ENCODE data around the gene KDM2A. TPM values are rescaled to one million over a fixed set of nuclear protein-coding genes. Genes with fewer than 3 reads are reported as not detected.

The KDM2A gene
- total and polyA plus RNA-seq, 2 donors (not counting 3 experiments of a cell fraction or from before 2014, with no cell fraction given), result 72.2 to 79.5 TPM

DNA sequence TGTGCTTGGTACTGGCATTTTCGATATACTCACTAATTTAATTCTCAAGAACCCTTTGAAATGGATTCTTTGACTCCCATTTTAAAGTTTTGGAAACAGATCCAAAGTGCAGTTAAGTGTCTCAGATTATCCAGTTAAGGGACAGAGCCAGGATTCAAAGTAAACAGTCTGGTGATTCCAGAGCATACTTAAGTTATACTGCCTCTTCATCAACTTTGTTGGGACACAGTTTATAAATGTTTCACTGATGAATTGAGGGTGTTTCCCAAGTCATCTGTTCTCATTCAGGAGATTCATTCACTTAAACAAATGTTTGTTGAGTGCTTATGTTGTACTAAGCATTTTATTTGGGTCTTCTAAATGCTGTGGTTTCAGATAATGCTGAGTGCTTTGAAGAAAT is 17.1 kb downstream of the KDM2A start:
- H3K4me3 ChIP-seq (replicated peaks in 1 of 3; ENCODE audit: insufficient read depth in 1 of 3, low read depth in 1 of 3, low read length in 3 of 3), result no peak overlapping the region
- H3K36me3 ChIP-seq (ENCODE audit: control insufficient read depth in 2 of 2, extremely low read depth in 1 of 2, insufficient read depth in 2 of 2, low read length in 2 of 2), result peaks cover 11 to 14% of the 10 kb centered on the region in 2 experiments
- H3K9ac ChIP-seq (replicated peaks; ENCODE audit: extremely low read depth, insufficient read depth, low read length), result no peak overlapping the region
- H3K27me3 ChIP-seq (ENCODE audit: control insufficient read depth in 2 of 2, insufficient read depth in 2 of 2, low read length in 2 of 2), result no peaks in the 10 kb centered on the region
- peaks cover 69% of the 10 kb centered on the region for H3K79me2 ChIP-seq (ENCODE audit: control insufficient read depth, insufficient read depth, low read length)
- FAIRE-seq (no peak), DNase-seq (ENCODE audit: low read depth, low spot score) (no peak)
- no peaks in the 10 kb centered on the region for H3K4me1 ChIP-seq (ENCODE audit: control insufficient read depth, extremely low read depth, insufficient read depth, low read length)
- CTCF ChIA-PET, result no interaction called here
- BruUV-seq (replicated peaks), result no TSS peak
- no peak overlapping the region for H3K4me2 ChIP-seq (ENCODE audit: insufficient read depth, low read length)
- H3K9me3 ChIP-seq (replicated peaks; ENCODE audit: control insufficient read depth, insufficient read depth, low read length), result no peaks in the 10 kb centered on the region
- no peaks in the 10 kb centered on the region for H3K9me1 ChIP-seq (replicated peaks; ENCODE audit: control insufficient read depth, extremely low read depth, insufficient read depth, low read length)
- no peak overlapping the region for H2AFZ ChIP-seq (ENCODE audit: low read depth, low read length)
- POLR2A ChIA-PET, result no interaction called here
- TF ChIP-seq EZH2 (IDR thresholded peaks at IDR 0.05; ENCODE audit: borderline replicate concordance, low read depth, low read length, severe bottlenecking), result no peak
- no peak for TF ChIP-seq POLR2AphosphoS5 (IDR thresholded peaks at IDR 0.05; ENCODE audit: insufficient read depth, low read depth, low read length)
- no peak for TF ChIP-seq FOS (IDR thresholded peaks at IDR 0.05; ENCODE audit: borderline replicate concordance, insufficient read depth, low read length)
- TF ChIP-seq, protein P1, sequence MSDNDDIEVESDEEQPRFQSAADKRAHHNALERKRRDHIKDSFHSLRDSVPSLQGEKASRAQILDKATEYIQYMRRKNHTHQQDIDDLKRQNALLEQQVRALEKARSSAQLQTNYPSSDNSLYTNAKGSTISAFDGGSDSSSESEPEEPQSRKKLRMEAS (IDR thresholded peaks at IDR 0.05; ENCODE audit: insufficient read depth, insufficient read length), result no peak
- TF ChIP-seq JUN (IDR thresholded peaks at IDR 0.05; ENCODE audit: borderline replicate concordance, insufficient read depth, insufficient read length, low read depth), result no peak
- no peak for TF ChIP-seq POLR2A (IDR thresholded peaks at IDR 0.05; ENCODE audit: low read depth, low read length)
- no peak for TF ChIP-seq GATA2 (IDR thresholded peaks at IDR 0.05; ENCODE audit: insufficient read depth, insufficient read length, low read depth, low read length)
- TF ChIP-seq, protein P2, sequence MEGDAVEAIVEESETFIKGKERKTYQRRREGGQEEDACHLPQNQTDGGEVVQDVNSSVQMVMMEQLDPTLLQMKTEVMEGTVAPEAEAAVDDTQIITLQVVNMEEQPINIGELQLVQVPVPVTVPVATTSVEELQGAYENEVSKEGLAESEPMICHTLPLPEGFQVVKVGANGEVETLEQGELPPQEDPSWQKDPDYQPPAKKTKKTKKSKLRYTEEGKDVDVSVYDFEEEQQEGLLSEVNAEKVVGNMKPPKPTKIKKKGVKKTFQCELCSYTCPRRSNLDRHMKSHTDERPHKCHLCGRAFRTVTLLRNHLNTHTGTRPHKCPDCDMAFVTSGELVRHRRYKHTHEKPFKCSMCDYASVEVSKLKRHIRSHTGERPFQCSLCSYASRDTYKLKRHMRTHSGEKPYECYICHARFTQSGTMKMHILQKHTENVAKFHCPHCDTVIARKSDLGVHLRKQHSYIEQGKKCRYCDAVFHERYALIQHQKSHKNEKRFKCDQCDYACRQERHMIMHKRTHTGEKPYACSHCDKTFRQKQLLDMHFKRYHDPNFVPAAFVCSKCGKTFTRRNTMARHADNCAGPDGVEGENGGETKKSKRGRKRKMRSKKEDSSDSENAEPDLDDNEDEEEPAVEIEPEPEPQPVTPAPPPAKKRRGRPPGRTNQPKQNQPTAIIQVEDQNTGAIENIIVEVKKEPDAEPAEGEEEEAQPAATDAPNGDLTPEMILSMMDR (IDR thresholded peaks at IDR 0.05; ENCODE audit: extremely low read depth in 1 of 2, insufficient read depth in 1 of 2, low read depth in 1 of 2, low read length in 2 of 2), result no peak
- no peak for TF ChIP-seq MYC (IDR thresholded peaks at IDR 0.05; ENCODE audit: low read depth, low read length)
- intact Hi-C loops (cut with micrococcal nuclease), result no loop called here
- no peaks in the 10 kb centered on the region for H4K20me1 ChIP-seq (replicated peaks; ENCODE audit: control insufficient read depth, extremely low read depth, insufficient read depth, low read length)
- dilution Hi-C loops (cut with MboI; ENCODE audit: extremely low pct_ligation_motif_present, low sequenced_read_pairs), result no loop called here
- H3K27ac ChIP-seq (ENCODE audit: insufficient read depth, low read depth, low read length), result no peak overlapping the region
